Epithelial cell of esophagus (primary cell): ENCODE results near the gene IVD.

ENCODE experiments used
- DNase-seq: peaks from one replicate; pipeline ENCODE4 v3.0.0; 2010; ENCODE audit warnings: low read depth
- H3K4me3 ChIP-seq: 2 replicates; pipeline ENCODE4 v1.5.1; 2011; ENCODE audit warnings: mild to moderate bottlenecking, low read length, control low read depth
- CTCF ChIP-seq: IDR thresholded peaks from 2 replicates; pipeline ENCODE4 v1.5.1; 2011; ENCODE audit warnings: low read depth, mild to moderate bottlenecking, low read length, control low read depth, inconsistent platforms; ENCODE audit not compliant: insufficient read depth; ENCODE audit errors: missing control alignments

IVD gene

DNA sequence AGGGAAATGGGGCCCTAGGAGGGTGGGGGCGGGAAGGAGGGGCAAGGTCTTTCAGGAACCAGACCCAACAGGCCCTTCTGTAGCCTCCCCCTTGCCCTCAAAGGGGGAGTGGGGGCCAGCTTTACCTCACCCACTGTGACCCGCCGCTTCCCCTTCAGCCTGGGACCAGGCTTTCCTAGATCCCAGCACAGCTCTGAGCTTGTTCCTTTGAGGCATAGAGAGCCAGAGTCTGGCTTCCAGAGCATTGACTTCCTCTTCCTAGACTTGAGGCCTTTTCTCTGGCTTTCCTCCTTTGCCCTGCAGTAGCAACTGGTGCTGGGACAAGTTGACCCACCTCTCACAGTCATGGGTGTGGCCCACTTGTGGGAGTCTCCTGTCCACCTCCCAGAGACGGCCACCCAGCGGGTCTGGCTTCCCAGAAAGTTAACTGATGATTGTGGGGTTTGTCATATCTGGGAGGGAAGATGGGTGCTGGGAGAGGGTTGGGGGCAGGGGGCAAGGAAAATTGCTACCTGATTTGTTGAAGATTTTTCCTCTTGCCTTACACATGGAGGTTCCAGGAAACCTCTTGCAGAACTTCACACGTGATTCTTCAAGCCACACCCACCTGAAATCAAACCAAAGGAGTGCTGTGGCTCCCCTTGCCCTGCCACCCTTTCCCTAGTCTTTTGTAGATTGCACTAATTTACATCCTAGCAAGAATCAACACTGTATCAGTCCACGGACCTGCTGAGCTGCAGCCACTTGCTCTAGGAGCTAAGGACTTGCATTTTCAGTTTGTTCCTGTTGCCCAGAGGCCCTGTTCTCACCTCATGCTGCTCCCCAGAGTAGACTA lies 61.0 kb downstream of the IVD start:
- no peak for TF ChIP-seq CTCF
- no peak for DNase-seq
- H3K4me3 ChIP-seq, result no peak overlapping the region

DNA sequence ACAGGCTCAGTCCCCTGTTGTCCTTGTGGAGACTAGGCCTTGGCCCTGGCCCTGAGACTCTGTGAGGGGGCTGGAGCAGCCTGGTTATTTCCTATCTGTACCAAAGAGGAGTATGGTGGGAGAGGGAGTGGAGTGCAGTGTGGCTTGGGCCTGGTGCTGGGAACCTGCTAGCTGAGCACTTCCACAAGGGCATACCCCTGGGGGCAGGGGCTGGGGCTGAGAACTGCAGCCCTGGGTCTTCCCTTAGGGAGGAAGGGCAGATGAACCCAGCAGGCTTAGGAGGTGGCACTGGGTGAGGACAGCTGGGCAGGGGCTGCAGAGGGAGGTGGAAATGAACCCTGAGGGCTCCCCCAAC lies 61.6 kb downstream of the IVD start:
- no peak for TF ChIP-seq CTCF
- H3K4me3 ChIP-seq, result no peak overlapping the region
- DNase-seq, result no peak

- no peak for DNase-seq
- no peak for TF ChIP-seq CTCF
- H3K4me3 ChIP-seq, result no peak overlapping the region
These were observed 63.3 kb downstream of the IVD start for GRCh38 chr15:40468898-40469331.

- no peak for DNase-seq
- H3K4me3 ChIP-seq, result no peak overlapping the region
- TF ChIP-seq CTCF, result no peak
These were observed 64.3 kb downstream of the IVD start for GRCh38 chr15:40469776-40470390.

- DNase-seq, result no peak
- TF ChIP-seq CTCF, result no peak
- H3K4me3 ChIP-seq, result peak within 1 kb of the TSS; percentile 56
These were observed 65.0 kb downstream of the IVD start, which contains the start of gene CHST14 for GRCh38 chr15:40470423-40471104. TSS of gene CHST14 (plus strand) at chr15:40470984. CDS start at chr15:40471214, 230 bp downstream.
